Tibial artery (tissue), 4 donors: ENCODE results near the gene FIGNL1.
"Not testable (repeated sequence)": the region's sequence is repeated elsewhere in the genome, so short reads cannot be mapped to it uniquely, and the experiment has no call there.

ENCODE experiments used
- DNase-seq, 2 donors: peaks; one replicate each; pipeline ENCODE4 v3.0.0-alpha.2; 2019
- H3K27ac ChIP-seq, 2 donors: fragments of 200-600 bp; sonication (generic) in 1 of 2; 1 replicate in 1 of 2; 2 replicates in 1 of 2; pipeline ENCODE4 v1.5.1; 2018 to 2019; ENCODE audit warnings: mild to moderate bottlenecking in 1 of 2
- H3K27me3 ChIP-seq, 2 donors: fragments of 200-600 bp; sonication (generic) in 1 of 2; one replicate each; pipeline versions ENCODE4 v1.5.1 to v1.6.0; 2016 to 2019
- H3K36me3 ChIP-seq, 3 donors: fragments of 200-600 bp; sonication (generic) in 2 of 3; one replicate each; pipeline ENCODE4 v1.5.1; 2016 to 2019; ENCODE audit warnings: mild to moderate bottlenecking in 2 of 3
- H3K4me1 ChIP-seq, 4 donors: fragments of 200-600 bp; sonication (generic) in 2 of 4; 1 replicate in 3 of 4; 2 replicates in 1 of 4; pipeline ENCODE4 v1.5.1; 2016 to 2019
- H3K4me3 ChIP-seq, 2 donors: fragments of 200-600 bp; sonication (generic) in 1 of 2; 1 replicate in 1 of 2; 2 replicates in 1 of 2; pipeline ENCODE4 v1.5.1; 2018 to 2019; ENCODE audit warnings: mild to moderate bottlenecking in 2 of 2
- H3K9me3 ChIP-seq, 3 donors: fragments of 200-600 bp; sonication (generic) in 1 of 3; one replicate each; pipeline ENCODE4 v1.5.1; 2016 to 2019
- CTCF ChIP-seq, 2 experiments: fragments of 200-600 bp in 1 of 2; fragments of 450-650 bp in 1 of 2; IDR thresholded peaks; one replicate each; pipeline ENCODE4 v1.5.1; 2017 to 2019; ENCODE audit warnings: antibody characterized with exemption in 2 of 2, mild to moderate bottlenecking in 1 of 2, moderate library complexity in 1 of 2
- intact Hi-C: fragments of 100-400 bp; cut with DNase I; formaldehyde crosslinking; loops from one replicate; pipeline ENCODE4 v1.15.0; 2023; ENCODE audit warnings: low total_unique reads

Gene FIGNL1

GRCh38 chr7:50463035-50463434 is 12.9 kb upstream of the FIGNL1 start:
- intact Hi-C loops: no loop called here
- H3K27me3 ChIP-seq: no peaks in the 10 kb centered on the region
- TF ChIP-seq CTCF (IDR thresholded peaks at IDR 0.05): no peak
- H3K9me3 ChIP-seq: no peaks in the 10 kb centered on the region
- DNase-seq: no peak
- H3K36me3 ChIP-seq: no peaks in the 10 kb centered on the region
- no peak overlapping the region for H3K27ac ChIP-seq
- H3K4me1 ChIP-seq: peaks cover 0 to 4% (median 2%) of the 10 kb centered on the region in 4 donors
- H3K4me3 ChIP-seq: no peak overlapping the region

GRCh38 chr7:50462361-50462760 is 12.2 kb upstream of the FIGNL1 start:
- Histone ChIP-seq H3K4me3 (no peak overlapping the region), H3K36me3 (no peaks in the 10 kb centered on the region), H3K9me3 (no peaks in the 10 kb centered on the region), H3K4me1 (no peaks in the 10 kb centered on the region), H3K27me3 (no peaks in the 10 kb centered on the region), H3K27ac (no peak overlapping the region)
- intact Hi-C loops: no loop called here
- DNase-seq: no peak
- TF ChIP-seq CTCF (IDR thresholded peaks at IDR 0.05): no peak

- no peak overlapping the region for H3K4me3 ChIP-seq
- no peak for DNase-seq
- intact Hi-C loops: no loop called here
- H3K27ac ChIP-seq: no peak overlapping the region
- H3K36me3 ChIP-seq: no peaks in the 10 kb centered on the region
- H3K27me3 ChIP-seq: no peaks in the 10 kb centered on the region
- no peak for TF ChIP-seq CTCF (IDR thresholded peaks at IDR 0.05)
- H3K9me3 ChIP-seq: no peaks in the 10 kb centered on the region
- no peaks in the 10 kb centered on the region for H3K4me1 ChIP-seq
Observed at GRCh38 chr7:50461695-50462094, 11.5 kb upstream of the FIGNL1 start.

- not testable (repeated sequence) for H3K36me3 ChIP-seq
Observed at GRCh38 chr7:50459183-50459582, 9.0 kb upstream of the FIGNL1 start.

GRCh38 chr7:50458651-50459050 is 8.5 kb upstream of the FIGNL1 start:
- H3K9me3 ChIP-seq, H3K4me3 ChIP-seq, H3K27me3 ChIP-seq, DNase-seq, intact Hi-C loops, H3K27ac ChIP-seq, H3K4me1 ChIP-seq, H3K36me3 ChIP-seq: not testable (repeated sequence)

More at GRCh38 chr7:50459183-50459582, 9.0 kb upstream of the FIGNL1 start:
- DNase-seq, H3K27me3 ChIP-seq, H3K4me3 ChIP-seq, H3K9me3 ChIP-seq, H3K4me1 ChIP-seq, intact Hi-C loops, H3K27ac ChIP-seq: not testable (repeated sequence)

- intact Hi-C loops: no loop called here
- Histone ChIP-seq H3K9me3 (no peaks in the 10 kb centered on the region), H3K4me1 (no peaks in the 10 kb centered on the region), H3K27me3 (no peaks in the 10 kb centered on the region), H3K27ac (no peak overlapping the region), H3K4me3 (no peak overlapping the region), H3K36me3 (no peaks in the 10 kb centered on the region)
- TF ChIP-seq CTCF (IDR thresholded peaks at IDR 0.05): no peak
- no peak for DNase-seq
Observed at GRCh38 chr7:50456371-50457123, 6.4 kb upstream of the FIGNL1 start.

GRCh38 chr7:50455658-50456057 is 5.5 kb upstream of the FIGNL1 start:
- Histone ChIP-seq H3K27ac (no peak overlapping the region), H3K4me3 (no peak overlapping the region), H3K9me3 (no peaks in the 10 kb centered on the region), H3K36me3 (no peaks in the 10 kb centered on the region), H3K27me3 (no peaks in the 10 kb centered on the region), H3K4me1 (peaks cover 0 to 7% (median under 1%) of the 10 kb centered on the region in 4 donors)
- no peak for DNase-seq
- intact Hi-C loops: no loop called here
- TF ChIP-seq CTCF (IDR thresholded peaks at IDR 0.05): no peak
